GF-D8 (cell line): ENCODE results near the gene TAPBPL.
A peak's percentile ranks its signal among the peaks of the same experiment; 100 is the strongest.

Source experiments
- DNase-seq: peaks from one replicate; lab custom pipeline; 2025; lab: John Stamatoyannopoulos, UW

TAPBPL gene

GRCh38 chr12:6437586-6437985 lies 14.3 kb upstream of the TAPBPL start:
- DNase-seq: no peak

DNA sequence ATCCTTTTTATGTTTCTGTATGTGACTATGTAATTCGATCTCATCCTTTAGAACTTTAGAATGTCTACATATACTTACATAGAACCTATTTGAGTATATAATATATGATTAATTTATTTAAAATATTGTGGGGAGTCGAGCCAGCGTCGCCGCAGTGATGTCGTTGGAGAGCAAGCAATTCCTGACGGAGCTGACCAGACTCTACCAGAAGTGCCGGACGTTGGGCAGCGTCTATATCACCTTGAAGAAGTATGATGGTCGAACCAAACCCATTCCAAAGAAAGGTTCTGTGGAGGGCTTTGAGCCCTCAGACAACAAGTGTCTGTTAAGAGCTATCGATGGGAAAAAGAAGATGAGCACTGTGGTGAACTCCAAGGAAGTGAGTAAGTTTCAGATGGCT lies 13.5 kb upstream of the TAPBPL start:
- DNase-seq: no peak

GRCh38 chr12:6440391-6440790 lies 11.5 kb upstream of the TAPBPL start:
- DNase-seq: no peak

GRCh38 chr12:6442836-6443235 lies 9.0 kb upstream of the TAPBPL start:
- DNase-seq: no peak

DNA sequence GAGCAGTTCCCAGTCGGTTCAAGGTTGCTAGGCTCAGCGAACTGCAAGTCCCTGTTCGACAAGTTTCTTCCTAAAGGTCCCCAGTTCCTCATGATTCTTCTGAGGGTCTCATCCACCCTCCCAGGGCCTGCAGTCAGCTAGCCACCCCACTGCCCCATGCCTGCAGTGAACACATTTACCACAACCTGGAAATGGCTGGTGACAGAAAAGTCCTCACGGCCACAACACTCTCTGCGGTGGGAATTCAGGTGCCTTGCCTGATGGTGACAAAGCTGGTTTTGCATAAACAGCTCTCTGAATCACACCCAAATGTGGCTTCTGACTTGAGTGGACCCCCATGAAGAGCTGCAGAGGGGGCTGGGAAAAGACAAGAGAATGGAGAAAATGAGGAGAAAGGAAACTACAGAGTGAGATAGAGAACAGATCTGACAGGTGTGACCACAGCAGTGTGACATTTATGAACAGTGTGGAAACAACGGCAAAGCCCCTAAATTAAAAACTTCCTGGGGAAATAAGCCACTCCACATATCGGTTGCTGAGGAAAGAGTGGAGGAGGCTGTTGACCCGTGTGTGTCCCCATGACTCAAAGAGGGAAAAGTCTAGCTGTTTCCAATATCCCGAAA lies 8.4 kb upstream of the TAPBPL start:
- no peak for DNase-seq

- no peak for DNase-seq
Measured at GRCh38 chr12:6444031-6444430, 7.8 kb upstream of the TAPBPL start.

- DNase-seq: no peak
Measured at GRCh38 chr12:6444704-6445688, 6.8 kb upstream of the TAPBPL start, which contains the start of gene CD27. CD27 (plus strand) TSS chr12:6444955; CDS start chr12:6445096, 141 bp downstream.

DNA sequence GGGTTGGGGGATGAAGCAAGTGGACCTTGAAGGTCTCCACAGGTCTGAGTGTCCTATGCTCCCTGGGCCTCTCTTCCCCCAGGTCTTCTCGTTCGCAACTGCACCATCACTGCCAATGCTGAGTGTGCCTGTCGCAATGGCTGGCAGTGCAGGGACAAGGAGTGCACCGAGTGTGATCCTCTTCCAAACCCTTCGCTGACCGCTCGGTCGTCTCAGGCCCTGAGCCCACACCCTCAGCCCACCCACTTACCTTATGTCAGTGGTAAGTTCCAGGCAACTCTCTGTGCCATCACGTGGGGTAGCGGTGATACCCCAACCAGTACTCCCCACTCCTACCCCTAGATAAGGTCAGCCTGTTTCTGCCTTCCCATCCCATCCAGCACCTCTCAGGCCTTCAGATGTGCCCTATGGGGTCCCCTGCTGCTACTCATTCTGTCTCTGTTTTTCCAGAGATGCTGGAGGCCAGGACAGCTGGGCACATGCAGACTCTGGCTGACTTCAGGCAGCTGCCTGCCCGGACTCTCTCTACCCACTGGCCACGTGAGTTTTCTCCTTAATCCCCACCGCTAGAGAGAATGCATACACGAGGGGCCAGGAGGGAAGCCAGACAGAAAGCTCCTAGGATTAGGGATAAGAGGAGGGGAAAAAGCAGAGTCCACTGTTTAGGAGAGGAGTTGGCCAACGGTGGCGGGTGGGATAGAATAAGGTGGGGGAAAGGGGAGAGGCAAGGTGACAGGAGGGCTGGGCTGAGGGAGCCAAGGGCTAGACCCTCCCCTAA lies 1.6 kb upstream of the TAPBPL start:
- no peak for DNase-seq

GRCh38 chr12:6450869-6451347 lies 934 bp upstream of the TAPBPL start:
- no peak for DNase-seq

DNA sequence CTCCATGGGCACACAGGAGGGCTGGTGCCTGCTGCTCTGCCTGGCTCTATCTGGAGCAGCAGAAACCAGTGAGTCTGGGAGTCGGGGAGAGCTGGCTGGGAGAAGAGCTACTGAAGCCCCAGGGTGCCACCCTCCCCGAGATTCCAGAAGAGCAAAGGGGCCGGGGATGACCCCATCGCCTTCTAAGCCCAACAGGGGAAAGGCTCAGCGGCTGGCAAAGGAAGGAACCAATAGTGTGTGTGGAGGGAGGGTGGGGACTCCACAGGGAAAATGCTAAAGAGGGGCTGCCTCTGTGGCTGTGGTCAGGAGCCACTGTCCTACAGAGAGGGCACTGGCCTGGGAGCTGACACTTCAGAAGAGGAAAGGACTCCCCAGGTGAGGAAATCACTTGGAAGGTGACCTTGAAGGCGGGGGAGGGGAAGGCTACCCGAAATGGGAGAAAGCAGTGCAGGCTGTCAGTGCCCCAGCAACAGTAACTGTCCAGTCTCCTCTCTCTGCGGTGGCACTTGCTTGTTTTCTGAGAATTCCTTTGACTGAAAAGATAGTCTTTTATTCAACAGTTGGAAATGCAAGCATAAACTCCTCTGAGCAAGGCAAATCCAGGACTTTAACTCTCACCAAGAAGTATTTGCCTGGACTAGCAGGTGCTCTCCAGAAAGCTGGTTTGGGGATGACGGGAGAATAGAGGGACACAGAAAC lies 552 bp downstream of the TAPBPL start:
- no peak for DNase-seq

DNA sequence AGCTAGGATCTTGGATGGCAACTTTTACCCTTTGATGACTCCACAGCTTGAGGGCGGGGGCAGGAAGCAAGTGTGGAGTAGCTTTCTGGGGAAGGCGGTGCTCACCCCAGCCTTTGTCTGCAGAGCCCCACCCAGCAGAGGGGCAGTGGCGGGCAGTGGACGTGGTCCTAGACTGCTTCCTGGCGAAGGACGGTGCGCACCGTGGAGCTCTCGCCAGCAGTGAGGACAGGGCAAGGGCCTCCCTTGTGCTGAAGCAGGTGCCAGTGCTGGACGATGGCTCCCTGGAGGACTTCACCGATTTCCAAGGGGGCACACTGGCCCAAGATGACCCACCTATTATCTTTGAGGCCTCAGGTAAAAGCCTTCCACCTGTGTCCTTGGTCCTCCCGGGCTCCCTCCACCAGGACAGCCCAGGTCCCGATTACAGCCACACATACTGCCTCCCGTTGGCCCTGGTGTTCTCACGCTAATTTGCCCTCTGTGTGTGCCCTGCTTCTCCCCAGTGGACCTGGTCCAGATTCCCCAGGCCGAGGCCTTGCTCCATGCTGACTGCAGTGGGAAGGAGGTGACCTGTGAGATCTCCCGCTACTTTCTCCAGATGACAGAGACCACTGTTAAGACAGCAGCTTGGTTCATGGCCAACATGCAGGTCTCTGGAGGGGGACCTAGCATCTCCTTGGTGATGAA lies 1.2 kb downstream of the TAPBPL start:
- no peak for DNase-seq

GRCh38 chr12:6457220-6457945 lies 5.5 kb downstream of the TAPBPL start:
- no peak for DNase-seq

GRCh38 chr12:6458281-6459003 lies 6.6 kb downstream of the TAPBPL start:
- no peak for DNase-seq

DNA sequence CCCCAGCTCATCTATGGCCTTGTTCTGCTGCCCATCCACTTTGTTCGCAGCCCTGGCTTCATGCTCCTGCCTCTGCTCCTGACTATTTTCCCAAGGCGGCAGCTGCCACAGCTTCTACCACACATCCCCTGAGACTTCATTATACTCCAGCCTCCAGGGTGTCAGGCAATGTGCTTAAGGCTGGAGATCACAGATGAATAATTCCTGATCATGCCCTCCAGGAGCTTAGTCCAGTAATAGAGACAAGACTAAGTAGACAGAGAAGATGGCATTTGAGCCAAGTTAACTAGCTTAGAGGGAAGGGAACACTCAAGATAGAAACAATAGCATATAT lies 7.1 kb downstream of the TAPBPL start:
- no peak for DNase-seq

GRCh38 chr12:6460751-6461371 lies 9.0 kb downstream of the TAPBPL start:
- DNase-seq: no peak

DNA sequence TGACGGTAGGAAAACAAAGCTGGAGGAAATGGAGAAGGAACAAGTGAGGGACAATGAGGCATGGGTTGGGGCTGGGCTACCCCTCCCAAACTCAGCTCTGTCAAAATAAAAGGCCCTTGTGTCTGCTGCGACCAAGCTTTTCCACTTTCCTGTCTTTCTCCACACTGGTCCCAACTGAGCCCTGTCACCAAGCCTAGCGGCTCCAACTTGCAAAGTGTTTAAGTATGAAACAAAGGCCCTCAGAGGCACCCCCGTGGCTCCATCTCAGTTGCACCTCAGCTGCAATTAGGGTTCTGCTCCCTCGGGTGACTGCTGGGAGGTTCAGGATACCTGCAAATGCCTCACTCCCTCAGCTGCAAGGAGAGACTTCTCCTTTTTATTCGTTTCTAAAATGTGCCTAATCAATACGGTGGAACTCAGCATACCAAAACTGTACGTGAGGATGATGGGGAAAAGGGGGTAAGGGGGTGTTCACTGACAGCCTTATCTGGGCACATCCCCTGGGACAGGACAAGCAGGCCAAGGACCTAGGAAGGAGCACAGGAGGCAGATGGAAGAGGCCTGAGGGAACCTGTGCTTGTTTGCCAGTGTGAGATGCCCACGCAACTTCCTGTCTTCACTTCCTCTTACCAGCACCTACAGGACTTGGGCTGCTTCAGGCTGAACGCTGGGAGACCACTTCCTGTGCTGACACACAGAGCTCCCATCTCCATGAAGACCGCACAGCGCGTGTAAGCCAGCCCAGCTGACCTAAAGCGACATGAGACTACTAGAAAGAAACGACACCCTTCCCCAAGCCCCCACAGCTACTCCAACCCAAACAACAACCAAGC lies 9.8 kb downstream of the TAPBPL start:
- peak; percentile 97 for DNase-seq

DNA sequence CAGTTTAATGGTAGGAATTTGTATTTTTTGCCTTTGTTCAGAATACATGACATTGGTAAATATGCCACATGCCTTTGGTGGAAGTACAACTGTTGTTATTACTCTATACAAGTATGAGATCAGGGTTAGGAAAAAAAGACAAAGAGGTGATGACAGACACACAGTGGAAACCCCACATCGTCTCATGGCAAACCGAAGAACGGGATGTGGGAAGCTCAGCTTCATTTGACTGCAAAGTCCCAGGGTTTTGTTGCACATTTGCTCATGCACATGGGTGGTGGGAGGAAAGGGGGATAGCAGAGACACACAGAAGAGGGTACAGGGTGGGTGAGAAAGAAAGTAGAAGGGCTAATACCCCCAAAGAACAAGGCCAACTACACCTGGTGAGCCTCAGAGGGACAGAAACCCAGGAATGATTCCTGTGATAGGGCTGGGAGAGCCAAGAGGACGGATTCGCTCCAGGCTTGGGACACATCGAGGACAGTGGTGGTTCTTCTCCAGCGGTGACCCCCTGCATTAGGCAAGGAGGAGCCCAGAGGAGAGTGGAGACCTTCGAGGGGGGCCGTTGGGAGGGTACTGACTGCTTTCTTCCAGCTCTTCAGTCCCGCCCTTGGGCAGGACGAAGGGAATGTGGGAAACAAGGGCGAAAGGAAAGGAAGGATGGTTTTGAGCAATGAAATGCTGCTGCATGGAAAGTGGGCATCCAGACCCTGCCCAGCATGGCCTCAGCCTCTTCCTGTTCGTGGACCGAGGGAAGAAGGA lies 10.6 kb downstream of the TAPBPL start:
- DNase-seq: no peak

GRCh38 chr12:6463216-6463615 lies 11.4 kb downstream of the TAPBPL start:
- DNase-seq: no peak
